ENCODE results near the gene PHACTR1.
"Not testable (repeated sequence)": the region's sequence is repeated elsewhere in the genome, so short reads cannot be mapped to it uniquely, and the experiment has no call there.

PHACTR1 gene

GRCh38 chr6:13241364-13241763 is 524.8 kb downstream of the PHACTR1 start:
- no peak for DNase-seq (ENCODE audit: low spot score)

GRCh38 chr6:13242178-13242577 is 525.6 kb downstream of the PHACTR1 start:
- DNase-seq (ENCODE audit: low spot score): no peak

GRCh38 chr6:13242590-13242989 is 526.0 kb downstream of the PHACTR1 start:
- DNase-seq (ENCODE audit: low spot score): no peak

GRCh38 chr6:13243033-13243432 is 526.5 kb downstream of the PHACTR1 start:
- DNase-seq (ENCODE audit: low spot score): no peak

- DNase-seq (ENCODE audit: low spot score): not testable (repeated sequence)
These were observed 527.2 kb downstream of the PHACTR1 start for GRCh38 chr6:13243745-13244144.

GRCh38 chr6:13247627-13248026 is 531.1 kb downstream of the PHACTR1 start:
- DNase-seq (ENCODE audit: low spot score): no peak

GRCh38 chr6:13248053-13248452 is 531.5 kb downstream of the PHACTR1 start:
- no peak for DNase-seq (ENCODE audit: low spot score)

GRCh38 chr6:13248584-13248985 is 532.0 kb downstream of the PHACTR1 start:
- DNase-seq (ENCODE audit: low spot score): no peak

- DNase-seq (ENCODE audit: low spot score): no peak
These were observed 532.4 kb downstream of the PHACTR1 start for GRCh38 chr6:13248994-13249393.

- no peak for DNase-seq (ENCODE audit: low spot score)
These were observed 533.2 kb downstream of the PHACTR1 start for GRCh38 chr6:13249817-13250216.

GRCh38 chr6:13250703-13251102 is 534.1 kb downstream of the PHACTR1 start:
- no peak for DNase-seq (ENCODE audit: low spot score)

GRCh38 chr6:13251242-13251641 is 534.7 kb downstream of the PHACTR1 start:
- no peak for DNase-seq (ENCODE audit: low spot score)

GRCh38 chr6:13252790-13253189 is 536.2 kb downstream of the PHACTR1 start:
- DNase-seq (ENCODE audit: low spot score): no peak

- DNase-seq (ENCODE audit: low spot score): no peak
These were observed 536.7 kb downstream of the PHACTR1 start for GRCh38 chr6:13253272-13253671.

- no peak for DNase-seq (ENCODE audit: low spot score)
These were observed 539.9 kb downstream of the PHACTR1 start for GRCh38 chr6:13256266-13257001.

- no peak for DNase-seq (ENCODE audit: low spot score)
These were observed 542.8 kb downstream of the PHACTR1 start for GRCh38 chr6:13259393-13259792.

GRCh38 chr6:13260101-13260598 is 543.6 kb downstream of the PHACTR1 start:
- DNase-seq (ENCODE audit: low spot score): no peak

- no peak for DNase-seq (ENCODE audit: low spot score)
These were observed 544.3 kb downstream of the PHACTR1 start for GRCh38 chr6:13260831-13261230.

GRCh38 chr6:13261464-13261994 is 545.0 kb downstream of the PHACTR1 start:
- DNase-seq (ENCODE audit: low spot score): no peak

GRCh38 chr6:13262302-13263230 is 546.0 kb downstream of the PHACTR1 start:
- no peak for DNase-seq (ENCODE audit: low spot score)

GRCh38 chr6:13263669-13264068 is 547.1 kb downstream of the PHACTR1 start:
- no peak for DNase-seq (ENCODE audit: low spot score)

- no peak for DNase-seq (ENCODE audit: low spot score)
These were observed 550.6 kb downstream of the PHACTR1 start for GRCh38 chr6:13267142-13267651.
